Cardiac muscle cell (in vitro differentiated cells and primary cell): ENCODE measurements around the gene BBS7. TPM values are rescaled to one million over a fixed set of nuclear protein-coding genes. Genes with fewer than 3 reads are reported as not detected.

Experiments used
- DNase-seq, 2 donors: peaks; one replicate each; pipeline versions ENCODE4 v3.0.0 to v3.0.0-alpha.2; 2010 to 2017; ENCODE audit warnings: low read depth in 1 of 2, low spot score in 1 of 2
- H3K27ac ChIP-seq: fragments of 200-600 bp; sonication (generic); 2 replicates; pipeline ENCODE4 v1.5.1; 2016
- H3K27me3 ChIP-seq: fragments of 200-600 bp; sonication (generic); 2 replicates; pipeline ENCODE4 v1.6.0; 2016; ENCODE audit warnings: control low read depth
- H3K36me3 ChIP-seq: fragments of 200-600 bp; sonication (generic); 2 replicates; pipeline ENCODE4 v1.5.1; 2016; ENCODE audit warnings: control low read depth
- H3K4me1 ChIP-seq: fragments of 200-600 bp; sonication (generic); 2 replicates; pipeline ENCODE4 v1.8.1; 2017; ENCODE audit warnings: low read depth, mild to moderate bottlenecking, mixed run types
- H3K4me3 ChIP-seq: fragments of 200-600 bp; sonication (generic); 2 replicates; pipeline ENCODE4 v1.5.1; 2016; ENCODE audit warnings: mild to moderate bottlenecking
- H3K9me3 ChIP-seq: fragments of 200-600 bp; sonication (generic); 2 replicates; pipeline ENCODE4 v1.5.1; 2017; ENCODE audit warnings: low read depth, mild to moderate bottlenecking, control low read depth
- CTCF ChIP-seq: IDR thresholded peaks from 2 replicates; pipeline ENCODE4 v1.5.1; 2012; ENCODE audit warnings: low read depth, mild to moderate bottlenecking, low read length
- polyA plus RNA-seq: library from polyadenylated mRNA; unstranded; fragments of >200 nt; fragmentation: Nextera tagmentation; extraction: Ambion mirVana; gene quantifications from 2 replicates; pipeline ENCODE4 v1.2.1, GENCODE V29; 2016
- total RNA-seq: library from RNA; depleted of rRNA; stranded (reverse); fragments of >200 nt; gene quantifications from 2 replicates; pipeline ENCODE4 v1.2.3, GENCODE V29; 2016

The BBS7 gene
- total and polyA plus RNA-seq, 2 experiments from 2014 or later = 12.9 to 22.7 TPM

DNA sequence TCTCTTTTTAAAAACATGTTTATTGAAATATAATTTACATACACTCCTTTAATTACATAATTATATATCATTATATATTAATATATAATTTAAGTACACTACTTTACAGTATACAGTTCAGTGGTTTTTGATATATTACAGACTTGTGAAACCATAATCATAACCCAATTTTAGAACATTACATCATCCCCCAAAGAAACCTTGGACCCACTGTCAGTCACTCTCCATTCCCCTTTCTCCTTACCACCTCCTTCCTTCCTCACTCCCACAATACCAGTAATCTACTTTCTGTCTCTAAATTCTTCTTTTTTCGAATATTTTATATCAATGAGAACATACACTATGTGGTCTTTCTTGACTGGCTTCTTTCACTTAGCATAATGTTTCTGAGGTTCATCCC is 87.1 kb downstream of the BBS7 start:
- Histone ChIP-seq H3K4me3 (no peak overlapping the region), H3K36me3 (no peaks in the 10 kb centered on the region), H3K4me1 (no peaks in the 10 kb centered on the region), H3K9me3 (no peaks in the 10 kb centered on the region), H3K27ac (no peak overlapping the region), H3K27me3 (peaks cover 4% of the 10 kb centered on the region)
- TF ChIP-seq CTCF = no peak
- no peak for DNase-seq

DNA sequence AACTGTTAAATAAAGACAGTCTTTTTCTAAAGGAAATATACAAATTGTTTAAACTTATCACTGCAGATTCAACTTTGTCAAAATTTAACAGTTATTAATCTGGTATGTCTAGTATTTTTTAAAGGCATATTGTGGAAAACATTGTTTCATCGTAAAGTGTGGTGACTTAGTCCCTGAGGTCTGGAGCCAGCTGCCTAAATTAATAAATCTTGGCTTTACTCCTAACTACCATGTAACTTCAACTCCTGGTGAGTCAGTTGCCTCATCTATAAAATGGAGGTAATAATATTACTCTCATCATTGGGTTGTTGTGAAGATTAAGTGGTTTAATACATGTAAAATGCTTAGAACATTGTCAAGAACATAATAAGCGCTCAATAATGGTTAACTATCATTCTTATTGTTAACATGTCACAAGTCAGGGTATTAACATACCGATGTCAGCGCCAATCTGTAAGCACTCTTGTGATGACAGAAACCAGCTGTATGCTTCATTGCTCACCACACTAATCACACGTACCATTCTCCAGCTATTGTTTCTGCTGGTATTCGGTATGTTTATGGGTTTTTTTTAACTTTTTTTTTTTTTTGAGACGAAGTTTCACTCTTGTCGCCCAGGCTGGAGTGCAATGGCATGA is 91.2 kb downstream of the BBS7 start:
- no peak overlapping the region for H3K27ac ChIP-seq
- no peaks in the 10 kb centered on the region for H3K9me3 ChIP-seq
- H3K4me1 ChIP-seq = no peaks in the 10 kb centered on the region
- no peaks in the 10 kb centered on the region for H3K36me3 ChIP-seq
- no peak overlapping the region for H3K4me3 ChIP-seq
- H3K27me3 ChIP-seq = peaks cover 4% of the 10 kb centered on the region
- TF ChIP-seq CTCF = no peak
- DNase-seq = peak in 1 of 2 donors; percentile 83

- Histone ChIP-seq H3K27ac (no peak overlapping the region), H3K27me3 (peaks cover 4% of the 10 kb centered on the region), H3K9me3 (no peaks in the 10 kb centered on the region), H3K4me3 (no peak overlapping the region), H3K4me1 (no peaks in the 10 kb centered on the region), H3K36me3 (no peaks in the 10 kb centered on the region)
- TF ChIP-seq CTCF = no peak
- DNase-seq = no peak
Observed at GRCh38 chr4:121777625-121778024, 92.6 kb downstream of the BBS7 start.

- no peak for TF ChIP-seq CTCF
- Histone ChIP-seq H3K27me3 (peaks cover 9% of the 10 kb centered on the region), H3K9me3 (no peaks in the 10 kb centered on the region), H3K4me3 (no peak overlapping the region), H3K27ac (no peak overlapping the region), H3K36me3 (no peaks in the 10 kb centered on the region), H3K4me1 (no peaks in the 10 kb centered on the region)
- no peak for DNase-seq
Observed at GRCh38 chr4:121776610-121777401, 93.5 kb downstream of the BBS7 start.

Other genes with a start within 250 kb of the BBS7 start
- 98.2 and 102 TPM in 2 replicates for gene ANXA5, start 173.5 kb downstream of the BBS7 start, total RNA-seq
- gene ANXA5, start 173.5 kb downstream of the BBS7 start, polyA plus RNA-seq = 244 and 263 TPM in 2 replicates
- not detected in 2 replicates for gene SMIM43, start 105.3 kb downstream of the BBS7 start, total RNA-seq
- gene SMIM43, start 105.3 kb downstream of the BBS7 start, polyA plus RNA-seq = 0.55 TPM in 1 of 2 replicates, not detected in the other
- gene EXOSC9, start 69.2 kb downstream of the BBS7 start, total RNA-seq = 26.5 and 33.0 TPM in 2 replicates
- 29.1 and 34.8 TPM in 2 replicates for gene EXOSC9, start 69.2 kb downstream of the BBS7 start, polyA plus RNA-seq
- gene CCNA2, start 46.6 kb downstream of the BBS7 start, total RNA-seq = 21.5 and 129 TPM in 2 replicates
- gene CCNA2, start 46.6 kb downstream of the BBS7 start, polyA plus RNA-seq = 16.0 and 111 TPM in 2 replicates
- 51.2 and 54.1 TPM in 2 replicates for gene TRPC3, start 81.6 kb upstream of the BBS7 start, total RNA-seq
- 46.8 and 48.7 TPM in 2 replicates for gene TRPC3, start 81.6 kb upstream of the BBS7 start, polyA plus RNA-seq